Stomach (tissue), 9 donors: ENCODE measurements around the gene GOSR2. TPM values are rescaled to one million over a fixed set of nuclear protein-coding genes. Genes with fewer than 3 reads are reported as not detected.
"Not testable (repeated sequence)": the region's sequence is repeated elsewhere in the genome, so short reads cannot be mapped to it uniquely, and the experiment has no call there.

Experiments used
- DNase-seq, 2 donors: peaks; one replicate each; pipeline versions ENCODE4 v3.0.0 to v3.0.0-alpha.2; 2013 to 2019
- H3K27ac ChIP-seq, 5 donors: fragments of 200-600 bp in 4 of 5; sonication (generic) in 4 of 5; one replicate each; pipeline ENCODE4 v1.5.1; 2013 to 2019; ENCODE audit warnings: mild to moderate bottlenecking in 1 of 5, moderate library complexity in 1 of 5
- H3K27me3 ChIP-seq, 3 donors: fragments of 200-600 bp; sonication (generic); one replicate each; pipeline ENCODE4 v1.5.1; 2017 to 2019; ENCODE audit warnings: mixed run types in 1 of 3
- H3K36me3 ChIP-seq, 4 donors: fragments of 200-600 bp; sonication (generic); 1 replicate in 3 of 4; 2 replicates in 1 of 4; pipeline ENCODE4 v1.5.1; 2016 to 2019
- H3K4me1 ChIP-seq, 4 donors: fragments of 200-600 bp; sonication (generic); one replicate each; pipeline ENCODE4 v1.5.1; 2016 to 2019
- H3K4me3 ChIP-seq, 4 donors: fragments of 200-600 bp; sonication (generic) in 3 of 4; one replicate each; pipeline ENCODE4 v1.5.1; 2016 to 2019; ENCODE audit warnings: mild to moderate bottlenecking in 1 of 4
- H3K9me3 ChIP-seq, 4 donors: fragments of 200-600 bp; sonication (generic); one replicate each; pipeline ENCODE4 v1.5.1; 2016 to 2019
- EP300 ChIP-seq: sonication (generic); formaldehyde crosslinking; IDR thresholded peaks from one replicate; pipeline ENCODE4 v1.6.1; 2017; ENCODE audit warnings: antibody characterized with exemption
- POLR2A ChIP-seq, 4 donors: fragments of 450-650 bp; IDR thresholded peaks; one replicate each; pipeline ENCODE4 v1.6.1; 2016; ENCODE audit warnings: antibody characterized with exemption in 4 of 4, control low read depth in 2 of 4, mild to moderate bottlenecking in 1 of 4, moderate library complexity in 1 of 4
- POLR2AphosphoS5 ChIP-seq, 3 donors: sonication (generic); formaldehyde crosslinking; IDR thresholded peaks; one replicate each; pipeline ENCODE4 v1.6.1; 2016; ENCODE audit warnings: antibody characterized with exemption in 3 of 3
- WGBS, 5 donors: extraction: QIAGEN DNeasy Blood & Tissue Kit in 3 of 5; methylation state at CpG; one replicate each; pipeline versions ENCODE4 v1.1.5 to v1.1.7; 2013 to 2018; 5-methylcytosine and 5-hydroxymethylcytosine counted together
- intact Hi-C: fragments of 100-400 bp; cut with DNase I; formaldehyde crosslinking; loops from one replicate; pipeline ENCODE4 v1.15.1; 2023; ENCODE audit warnings: low total_unique reads
- polyA plus RNA-seq, 3 donors: library from polyadenylated mRNA; stranded (reverse); fragments of 200-250 nt; gene quantifications; one replicate each; pipeline ENCODE4 v1.2.3, GENCODE V29; 2013
- total RNA-seq, 5 donors: library from RNA; depleted of rRNA; stranded (reverse); fragments of >200 nt; gene quantifications; one replicate each; pipeline versions ENCODE4 v1.1.0 to v1.2.3, GENCODE V29; 2014 to 2016
- TF ChIP-seq, protein P1 (sequence below), 7 experiments: fragments of 450-650 bp in 4 of 7; fragments of 200-600 bp in 3 of 7; sonication (generic) in 3 of 7; IDR thresholded peaks; one replicate each; pipeline ENCODE4 v1.5.1; 2016 to 2019; ENCODE audit warnings: antibody characterized with exemption in 7 of 7, control low read depth in 2 of 7, mild to moderate bottlenecking in 1 of 7
- donor health status: healthy with polysubstance abuse.
- donor health status: Bipolar disorder and iron deficiency.
- donor health status: healthy.

Gene GOSR2
- total and polyA plus RNA-seq, 8 donors, result 15.3 to 84.0 (median 31.9) TPM

DNA sequence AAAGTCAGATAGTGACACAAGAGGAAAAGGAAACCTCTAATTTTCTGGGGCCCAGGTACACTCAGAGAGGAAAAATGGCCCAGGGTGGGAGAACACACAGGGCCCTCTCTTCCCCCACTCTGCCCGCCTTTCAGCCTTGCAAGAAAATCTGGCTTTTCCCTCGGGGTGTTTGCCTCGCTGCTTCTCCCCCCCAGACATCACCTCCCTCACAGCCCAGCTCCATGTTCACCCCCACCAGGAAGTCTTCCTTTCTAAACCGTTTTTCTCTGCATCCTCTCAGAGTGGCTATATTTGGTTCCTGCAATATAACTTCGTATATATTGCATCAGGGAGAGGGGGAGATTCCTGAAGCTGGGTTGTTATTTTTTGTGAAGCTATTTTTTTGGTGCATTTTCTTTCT is 28.7 kb downstream of the GOSR2 start:
- Histone ChIP-seq H3K4me3 (no peak overlapping the region), H3K27me3 (peaks cover 0 to 7% (median 4%) of the 10 kb centered on the region in 3 donors), H3K36me3 (peaks cover 0 to 8% (median 5%) of the 10 kb centered on the region in 4 donors), H3K27ac (no peak overlapping the region), H3K4me1 (peaks cover 0 to 10% (median 0%) of the 10 kb centered on the region in 4 donors), H3K9me3 (no peaks in the 10 kb centered on the region)
- WGBS, 5 donors, result 23 to 35% (median 31%) methylated on average over 5 of the region's 5 CpGs
- no peak for DNase-seq
- intact Hi-C loops, result no loop called here
- TF ChIP-seq EP300 (no peak), POLR2A (IDR thresholded peaks at IDR 0.05) (no peak), POLR2AphosphoS5 (IDR thresholded peaks at IDR 0.05) (no peak)
- TF ChIP-seq, protein P1, sequence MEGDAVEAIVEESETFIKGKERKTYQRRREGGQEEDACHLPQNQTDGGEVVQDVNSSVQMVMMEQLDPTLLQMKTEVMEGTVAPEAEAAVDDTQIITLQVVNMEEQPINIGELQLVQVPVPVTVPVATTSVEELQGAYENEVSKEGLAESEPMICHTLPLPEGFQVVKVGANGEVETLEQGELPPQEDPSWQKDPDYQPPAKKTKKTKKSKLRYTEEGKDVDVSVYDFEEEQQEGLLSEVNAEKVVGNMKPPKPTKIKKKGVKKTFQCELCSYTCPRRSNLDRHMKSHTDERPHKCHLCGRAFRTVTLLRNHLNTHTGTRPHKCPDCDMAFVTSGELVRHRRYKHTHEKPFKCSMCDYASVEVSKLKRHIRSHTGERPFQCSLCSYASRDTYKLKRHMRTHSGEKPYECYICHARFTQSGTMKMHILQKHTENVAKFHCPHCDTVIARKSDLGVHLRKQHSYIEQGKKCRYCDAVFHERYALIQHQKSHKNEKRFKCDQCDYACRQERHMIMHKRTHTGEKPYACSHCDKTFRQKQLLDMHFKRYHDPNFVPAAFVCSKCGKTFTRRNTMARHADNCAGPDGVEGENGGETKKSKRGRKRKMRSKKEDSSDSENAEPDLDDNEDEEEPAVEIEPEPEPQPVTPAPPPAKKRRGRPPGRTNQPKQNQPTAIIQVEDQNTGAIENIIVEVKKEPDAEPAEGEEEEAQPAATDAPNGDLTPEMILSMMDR (IDR thresholded peaks at IDR 0.05), result no peak

- Histone ChIP-seq H3K4me1 (peaks cover 0 to 10% (median 0%) of the 10 kb centered on the region in 4 donors), H3K4me3 (no peak overlapping the region), H3K27ac (no peak overlapping the region), H3K9me3 (no peaks in the 10 kb centered on the region), H3K36me3 (peaks cover 0 to 8% (median 5%) of the 10 kb centered on the region in 4 donors), H3K27me3 (peaks cover 0 to 11% (median 4%) of the 10 kb centered on the region in 3 donors)
- WGBS, 5 donors, result 62 to 78% (median 67%) methylated on average over 9 of the region's 9 CpGs
- intact Hi-C loops, result no loop called here
- DNase-seq, result no peak
- no peak for TF ChIP-seq EP300
- TF ChIP-seq, protein P1 (IDR thresholded peaks at IDR 0.05), result no peak
- no peak for TF ChIP-seq POLR2A (IDR thresholded peaks at IDR 0.05)
- TF ChIP-seq POLR2AphosphoS5 (IDR thresholded peaks at IDR 0.05), result no peak
These were observed 29.2 kb downstream of the GOSR2 start for GRCh38 chr17:46952115-46952514.

- DNase-seq, H3K36me3 ChIP-seq, intact Hi-C loops, H3K4me3 ChIP-seq, H3K27ac ChIP-seq, H3K9me3 ChIP-seq: not testable (repeated sequence)
- Histone ChIP-seq H3K4me1 (peaks cover 0 to 10% (median 0%) of the 10 kb centered on the region in 4 donors), H3K27me3 (peaks cover 0 to 11% (median 4%) of the 10 kb centered on the region in 3 donors)
- 77 to 100% (median 85%) methylated on average over 1 to 2 of the region's 4 CpGs for WGBS, 5 donors
These were observed 30.2 kb downstream of the GOSR2 start for GRCh38 chr17:46953191-46953590.

- Histone ChIP-seq H3K4me3 (no peak overlapping the region), H3K9me3 (peaks cover 0 to 4% (median 0%) of the 10 kb centered on the region in 4 donors), H3K4me1 (no peaks in the 10 kb centered on the region), H3K27ac (no peak overlapping the region), H3K36me3 (peaks cover 0 to 6% (median 2%) of the 10 kb centered on the region in 4 donors), H3K27me3 (peaks cover 0 to 6% (median 0%) of the 10 kb centered on the region in 3 donors)
- intact Hi-C loops, result no loop called here
- WGBS, 5 donors, result 63 to 72% (median 64%) methylated on average over 8 of the region's 8 CpGs
- no peak for DNase-seq
- TF ChIP-seq POLR2AphosphoS5 (IDR thresholded peaks at IDR 0.05) (no peak), EP300 (no peak), POLR2A (IDR thresholded peaks at IDR 0.05) (no peak)
- TF ChIP-seq, protein P1 (IDR thresholded peaks at IDR 0.05), result no peak
These were observed 35.2 kb downstream of the GOSR2 start for GRCh38 chr17:46958041-46958591.

DNA sequence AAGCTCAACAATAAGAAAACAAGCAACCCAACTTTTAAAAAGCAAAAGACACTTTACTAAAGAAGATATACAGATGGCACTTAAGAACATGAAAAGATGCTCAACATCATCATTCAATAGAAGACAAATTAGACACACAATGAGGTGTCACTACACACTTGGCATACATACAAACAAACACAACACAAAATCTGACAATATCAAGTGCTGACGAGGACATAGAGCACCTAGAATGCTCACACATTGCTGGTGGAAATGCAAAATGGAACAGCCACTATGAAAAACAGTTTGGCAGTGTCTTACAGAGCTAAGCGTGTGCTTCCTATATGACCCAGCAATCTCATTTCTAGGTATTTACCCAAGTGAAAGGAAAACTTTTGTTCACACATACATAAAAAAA is 37.2 kb downstream of the GOSR2 start:
- intact Hi-C loops, result no loop called here
- Histone ChIP-seq H3K4me1 (no peaks in the 10 kb centered on the region), H3K4me3 (no peak overlapping the region), H3K27ac (no peak overlapping the region), H3K36me3 (peaks cover 0 to 6% (median 2%) of the 10 kb centered on the region in 4 donors), H3K27me3 (peaks cover 0 to 6% (median 0%) of the 10 kb centered on the region in 3 donors), H3K9me3 (peaks cover 0 to 4% (median 0%) of the 10 kb centered on the region in 4 donors)
- TF ChIP-seq EP300 (no peak), POLR2AphosphoS5 (IDR thresholded peaks at IDR 0.05) (no peak), POLR2A (IDR thresholded peaks at IDR 0.05) (no peak)
- TF ChIP-seq, protein P1 (IDR thresholded peaks at IDR 0.05), result no peak
- no peak for DNase-seq
- 36 to 43% (median 42%) methylated on average over 2 of the region's 2 CpGs for WGBS, 5 donors
